H1 (cell line): ENCODE measurements around the gene MTF1. TPM values are rescaled to one million over a fixed set of nuclear protein-coding genes. Genes with fewer than 3 reads are reported as not detected.

ENCODE experiments used
- CTCF ChIA-PET: fragments of 300-600 bp; sonication (Branson Sonifier 250); formaldehyde crosslinking; loops from one replicate; lab custom pipeline; 2021; ENCODE audit not compliant: partially characterized antibody; lab: Charles Lee
- POLR2A ChIA-PET: fragments of 300-600 bp; sonication (Branson Sonifier 250); formaldehyde crosslinking; loops from one replicate; lab custom pipeline; 2021; ENCODE audit warnings: inconsistent platforms; ENCODE audit not compliant: partially characterized antibody; lab: Charles Lee
- DNase-seq, 2 experiments: peaks; one replicate each; pipeline versions ENCODE4 v3.0.0 to v3.0.0-alpha.2; 2010 to 2022; ENCODE audit warnings: low spot score in 2 of 2, low read depth in 1 of 2, mixed read lengths in 1 of 2
- FAIRE-seq: peaks from 2 replicates; lab custom pipeline; 2011; peaks lifted over from hg19 to GRCh38; lab: Jason Lieb, UNC
- H2AFZ ChIP-seq: 2 replicates; pipeline ENCODE4 v1.8.1; 2012; ENCODE audit warnings: low read length, inconsistent platforms
- H2AK5ac ChIP-seq: 2 replicates; pipeline ENCODE4 v1.6.1; 2013; ENCODE audit warnings: low read depth, low read length
- H2BK120ac ChIP-seq: replicated peaks from 2 replicates; pipeline ENCODE3; 2013; ENCODE audit warnings: low read depth, low read length, inconsistent platforms
- H2BK12ac ChIP-seq: 2 replicates; pipeline ENCODE4 v1.6.1; 2013; ENCODE audit warnings: low read depth, low read length
- H2BK15ac ChIP-seq: 2 replicates; pipeline ENCODE4 v1.6.1; 2013; ENCODE audit warnings: low read length
- H2BK20ac ChIP-seq: 2 replicates; pipeline ENCODE4 v1.6.1; 2013; ENCODE audit warnings: low read length
- H2BK5ac ChIP-seq: 2 replicates; pipeline ENCODE4 v1.6.1; 2013; ENCODE audit warnings: low read depth, low read length
- H3K14ac ChIP-seq: 2 replicates; pipeline ENCODE4 v1.6.1; 2013; ENCODE audit warnings: inconsistent platforms; ENCODE audit not compliant: insufficient read length
- H3K18ac ChIP-seq: 2 replicates; pipeline ENCODE4 v1.6.1; 2013; ENCODE audit warnings: low read length; ENCODE audit errors: extremely low read depth
- H3K23ac ChIP-seq: 2 replicates; pipeline ENCODE4 v1.6.1; 2013; ENCODE audit warnings: inconsistent platforms; ENCODE audit not compliant: insufficient read length
- H3K23me2 ChIP-seq: 2 replicates; pipeline ENCODE4 v1.6.1; 2013; ENCODE audit warnings: low read depth, low read length
- H3K27ac ChIP-seq: 2 replicates; pipeline ENCODE4 v1.6.1; 2011; ENCODE audit warnings: low read depth, low read length, inconsistent platforms
- H3K27me3 ChIP-seq, 4 experiments: replicated peaks in 1 of 4; 1 replicate in 1 of 4; 2 replicates in 3 of 4; pipeline versions ENCODE4 v1.6.1 to v1.8.1; 2011 to 2013; ENCODE audit warnings: low read length in 3 of 4, mild to moderate bottlenecking in 3 of 4, inconsistent platforms in 2 of 4, mixed read lengths in 2 of 4, moderate library complexity in 1 of 4; ENCODE audit not compliant: control insufficient read depth in 3 of 4, insufficient read depth in 3 of 4; ENCODE audit errors: extremely low read depth in 1 of 4
- H3K36me3 ChIP-seq, 4 experiments: 2 replicates each; pipeline versions ENCODE4 v1.6.1 to v1.8.1; 2011 to 2013; ENCODE audit warnings: mild to moderate bottlenecking in 4 of 4, low read length in 3 of 4, moderate library complexity in 2 of 4, control low read depth in 1 of 4, inconsistent platforms in 1 of 4; ENCODE audit not compliant: insufficient read depth in 4 of 4, control insufficient read depth in 2 of 4
- H3K4ac ChIP-seq: replicated peaks from 2 replicates; pipeline ENCODE3; 2013; ENCODE audit warnings: low read length, low read depth, mixed read lengths, inconsistent platforms; ENCODE audit not compliant: insufficient read length
- H3K4me1 ChIP-seq, 4 experiments: replicated peaks in 1 of 4; 1 replicate in 1 of 4; 2 replicates in 3 of 4; pipeline versions ENCODE4 v1.6.1 to v1.8.1; 2011 to 2013; ENCODE audit warnings: low read length in 3 of 4, inconsistent platforms in 2 of 4, mixed read lengths in 1 of 4; ENCODE audit not compliant: insufficient read depth in 4 of 4, control insufficient read depth in 3 of 4
- H3K4me2 ChIP-seq, 2 experiments: 2 replicates each; pipeline versions ENCODE4 v1.6.1 to v1.8.1; 2011 to 2013; ENCODE audit warnings: low read depth in 2 of 2, low read length in 2 of 2, control low read depth in 1 of 2, inconsistent platforms in 1 of 2, mild to moderate bottlenecking in 1 of 2; ENCODE audit not compliant: insufficient read depth in 1 of 2
- H3K4me3 ChIP-seq, 4 experiments: fragments of 200-600, 300-600 bp in 1 of 4; sonication (generic), shearing (Covaris generic), sonication (Bioruptor Twin) in 1 of 4; 2 replicates each; pipeline versions ENCODE4 v1.5.1 to v1.8.1; 2011 to 2016; ENCODE audit warnings: low read length in 4 of 4, low read depth in 3 of 4, control low read depth in 2 of 4, inconsistent platforms in 2 of 4, mild to moderate bottlenecking in 2 of 4, mixed read lengths in 1 of 4, moderate library complexity in 1 of 4; ENCODE audit not compliant: insufficient read depth in 2 of 4; ENCODE audit errors: extremely low read depth in 1 of 4
- H3K56ac ChIP-seq: replicated peaks from 2 replicates; pipeline ENCODE3; 2013; ENCODE audit warnings: low read depth, mild to moderate bottlenecking, mixed read lengths, low read length, inconsistent platforms; ENCODE audit not compliant: insufficient read length
- H3K79me1 ChIP-seq: 2 replicates; pipeline ENCODE4 v1.6.1; 2013; ENCODE audit warnings: low read depth, low read length, control low read depth
- H3K79me2 ChIP-seq, 2 experiments: 2 replicates each; pipeline versions ENCODE4 v1.6.1 to v1.8.1; 2012 to 2013; ENCODE audit warnings: low read length in 2 of 2, mild to moderate bottlenecking in 2 of 2, inconsistent platforms in 1 of 2; ENCODE audit not compliant: insufficient read depth in 2 of 2, control insufficient read depth in 1 of 2
- H3K9ac ChIP-seq, 4 experiments: replicated peaks in 1 of 4; 1 replicate in 1 of 4; 2 replicates in 3 of 4; pipeline versions ENCODE4 v1.6.1 to v1.8.1; 2011 to 2013; ENCODE audit warnings: low read depth in 3 of 4, low read length in 3 of 4, control low read depth in 2 of 4, mild to moderate bottlenecking in 2 of 4, moderate library complexity in 2 of 4, inconsistent platforms in 1 of 4; ENCODE audit errors: extremely low read depth in 1 of 4
- H3K9me3 ChIP-seq, 2 experiments: 2 replicates each; pipeline versions ENCODE4 v1.6.1 to v1.8.1; 2012 to 2013; ENCODE audit warnings: mild to moderate bottlenecking in 2 of 2, moderate library complexity in 2 of 2, control low read depth in 1 of 2, inconsistent platforms in 1 of 2, low read depth in 1 of 2, low read length in 1 of 2, mixed read lengths in 1 of 2; ENCODE audit not compliant: insufficient read depth in 2 of 2
- H4K20me1 ChIP-seq, 2 experiments: replicated peaks in 1 of 2; 2 replicates each; pipeline versions ENCODE3 to v1.8.1; 2011 to 2013; ENCODE audit warnings: inconsistent platforms in 2 of 2, low read length in 2 of 2, mild to moderate bottlenecking in 1 of 2; ENCODE audit not compliant: insufficient read depth in 2 of 2, control insufficient read depth in 1 of 2
- H4K5ac ChIP-seq: 2 replicates; pipeline ENCODE4 v1.6.1; 2013; ENCODE audit warnings: low read length, low read depth, mixed read lengths, inconsistent platforms; ENCODE audit not compliant: insufficient read length
- H4K8ac ChIP-seq: 2 replicates; pipeline ENCODE4 v1.8.0; 2013; ENCODE audit warnings: mild to moderate bottlenecking, moderate library complexity, low read length, inconsistent platforms; ENCODE audit not compliant: insufficient read depth; ENCODE audit errors: extremely low read depth
- H4K91ac ChIP-seq: replicated peaks from 2 replicates; pipeline ENCODE3; 2013; ENCODE audit warnings: low read length, mixed read lengths, inconsistent platforms; ENCODE audit not compliant: insufficient read length
- ASH2L ChIP-seq: fragments of 200-600, 300-600 bp; sonication (generic); IDR thresholded peaks from one replicate; pipeline ENCODE4 v1.7.1; 2017; ENCODE audit warnings: low read length
- BRCA1 ChIP-seq: IDR thresholded peaks from 2 replicates; pipeline ENCODE4 v1.6.1; 2012; ENCODE audit warnings: low read depth, low read length, improper control_type of control experiment
- CEBPB ChIP-seq: IDR thresholded peaks from 2 replicates; pipeline ENCODE4 v1.6.1; 2012; ENCODE audit warnings: low read depth, low read length
- CHD1 ChIP-seq: IDR thresholded peaks from 2 replicates; pipeline ENCODE4 v1.6.1; 2012; ENCODE audit warnings: low read depth, low read length, improper control_type of control experiment
- CREB1 ChIP-seq: IDR thresholded peaks from 2 replicates; pipeline ENCODE4 v1.6.1; 2012; ENCODE audit warnings: inconsistent platforms
- EP300 ChIP-seq, 2 experiments: IDR thresholded peaks; 1 replicate in 1 of 2; 2 replicates in 1 of 2; pipeline ENCODE4 v1.6.1; 2011 to 2012; ENCODE audit warnings: low read depth in 2 of 2, low read length in 2 of 2, mild to moderate bottlenecking in 2 of 2, borderline replicate concordance in 1 of 2, inconsistent platforms in 1 of 2, moderate library complexity in 1 of 2
- JUN ChIP-seq: IDR thresholded peaks from 2 replicates; pipeline ENCODE4 v1.6.1; 2011; ENCODE audit warnings: low read depth, mild to moderate bottlenecking, improper control_type of control experiment, low read length
- KDM4A ChIP-seq: IDR thresholded peaks from one replicate; pipeline ENCODE4 v1.7.1; 2012; ENCODE audit warnings: low read depth, mild to moderate bottlenecking, moderate library complexity, low read length, inconsistent platforms; ENCODE audit not compliant: severe bottlenecking
- PHF8 ChIP-seq: fragments of 200-600 bp; sonication (generic); conservative IDR thresholded peaks from 2 replicates; pipeline ENCODE4 v1.7.1; 2012; ENCODE audit warnings: low read depth, mild to moderate bottlenecking, inconsistent platforms, low read length, moderate library complexity
- SAP30 ChIP-seq: fragments of 300-600 bp; sonication (generic); IDR thresholded peaks from 2 replicates; pipeline ENCODE4 v1.7.1; 2012; ENCODE audit warnings: low read length, moderate library complexity, mild to moderate bottlenecking, inconsistent platforms; ENCODE audit not compliant: insufficient read depth, insufficient replicate concordance
- SP1 ChIP-seq: IDR thresholded peaks from 2 replicates; pipeline ENCODE4 v1.6.1; 2011; ENCODE audit warnings: low read depth, low read length
- SP4 ChIP-seq: IDR thresholded peaks from 2 replicates; pipeline ENCODE4 v1.6.1; 2012; ENCODE audit warnings: low read length, inconsistent platforms
- TCF12 ChIP-seq: IDR thresholded peaks from 2 replicates; pipeline ENCODE4 v1.6.1; 2011; ENCODE audit warnings: low read depth, mild to moderate bottlenecking, low read length
- WGBS, 2 experiments: shearing (Covaris generic) in 1 of 2; methylation state at CpG; one replicate each; pipeline versions ENCODE4 v1.1.6 to v1.1.7; 2013 to 2015; ENCODE audit warnings: low lambda C conversion rate in 2 of 2, mixed read lengths in 2 of 2, inconsistent platforms in 1 of 2, low coverage in 1 of 2, missing lambda C conversion rate in 1 of 2; ENCODE audit not compliant: insufficient replicate concordance in 2 of 2, insufficient coverage in 1 of 2, insufficient read length in 1 of 2; ENCODE audit errors: extremely low coverage in 1 of 2, missing lambda C conversion rate in 1 of 2; 5-methylcytosine and 5-hydroxymethylcytosine counted together
- polyA plus RNA-seq, 7 experiments: library from polyadenylated mRNA; depleted of rRNA in 3 of 7; stranded (reverse) in 5 of 7; unstranded in 2 of 7; fragments of >200 nt in 5 of 7; fragments of 200-250 nt in 2 of 7; gene quantifications; 1 replicate in 5 of 7; 2 replicates in 1 of 7; 4 replicates in 1 of 7; pipeline versions ENCODE4 v1.2.1 to v1.2.3, GENCODE V29; 2011 to 2013; ENCODE audit warnings: missing spikeins in 2 of 7, mixed read lengths in 2 of 7
- total RNA-seq: library from RNA; stranded (reverse); fragmentation: NEBNext Ultra II Directional; extraction: Animal tissue kit (Norgen Biotek cat#: 25700); gene quantifications from 2 replicates; pipeline ENCODE4 v1.2.1, GENCODE V29; 2021

The MTF1 gene
- total and polyA plus RNA-seq, 2 of the 8 experiments (the other 6 are each of a cell fraction or from before 2014, with no cell fraction given), result 4.0 to 15.5 TPM

DNA sequence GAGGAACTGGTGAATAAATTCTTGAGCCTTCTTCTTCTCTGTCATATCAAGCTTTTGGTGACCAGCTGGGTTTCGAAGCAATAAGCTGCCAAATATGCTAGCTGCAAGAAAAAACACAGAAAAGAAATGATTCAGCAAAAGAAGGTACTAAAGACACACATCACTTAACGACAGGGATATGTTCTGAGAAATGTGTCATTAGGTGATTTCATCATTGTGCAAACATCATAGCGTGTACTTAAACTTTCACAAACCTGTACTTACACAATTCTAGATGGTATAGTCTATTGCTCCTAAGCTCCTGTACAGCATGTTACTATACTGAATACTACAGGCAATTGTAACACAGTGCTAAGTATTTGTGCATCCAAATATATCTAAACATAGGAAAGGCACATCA, 2.9 kb upstream of the MTF1 start:
- H4K20me1 ChIP-seq, result peaks cover 0 to 1% of the 10 kb centered on the region in 2 experiments
- H4K8ac ChIP-seq, result no peak overlapping the region
- H3K14ac ChIP-seq, result no peak overlapping the region
- TF ChIP-seq EP300 (IDR thresholded peaks at IDR 0.05; ENCODE audit: borderline replicate concordance in 1 of 2, low read depth in 2 of 2, low read length in 2 of 2), result no peak
- TF ChIP-seq KDM4A, result no peak
- no peak for TF ChIP-seq CEBPB
- TF ChIP-seq CREB1, result no peak
- TF ChIP-seq TCF12, result no peak
- TF ChIP-seq ASH2L, result no peak
- TF ChIP-seq SAP30, result no peak
- TF ChIP-seq JUN, result no peak
- no peak for TF ChIP-seq CHD1
- no peak for TF ChIP-seq SP1
- no peak for TF ChIP-seq BRCA1
- no peak for TF ChIP-seq PHF8
- no peak for TF ChIP-seq SP4
- H2BK15ac ChIP-seq, result no peak overlapping the region
- H3K18ac ChIP-seq, result no peak overlapping the region
- no peak overlapping the region for H3K4me2 ChIP-seq
- no peak overlapping the region for H2BK12ac ChIP-seq
- no peak overlapping the region for H4K5ac ChIP-seq
- H3K9me3 ChIP-seq, result no peaks in the 10 kb centered on the region
- no peak overlapping the region for H3K4me3 ChIP-seq
- H2BK20ac ChIP-seq, result no peak overlapping the region
- WGBS, 2 experiments, result 90% methylated on average over 3 of the region's 3 CpGs; no CpG with 5 or more reads in 1 of the 2 experiments
- H3K79me2 ChIP-seq, result peaks cover 0 to 13% of the 10 kb centered on the region in 2 experiments; a peak in 3 of 4 replicates
- no peak overlapping the region for H2BK5ac ChIP-seq
- no peak overlapping the region for H2BK120ac ChIP-seq
- no peak overlapping the region for H3K23ac ChIP-seq
- H3K9ac ChIP-seq, result no peak overlapping the region
- POLR2A ChIA-PET, result no interaction called here
- peaks cover 5 to 17% (median 9%) of the 10 kb centered on the region in 4 experiments; a peak in 5 of 8 replicates for H3K36me3 ChIP-seq
- no peaks in the 10 kb centered on the region for H3K4me1 ChIP-seq
- no peak overlapping the region for H2AFZ ChIP-seq
- H3K23me2 ChIP-seq, result no peaks in the 10 kb centered on the region; the same call in 1 of the 2 replicates
- no peak overlapping the region for H3K27ac ChIP-seq
- no peak for DNase-seq
- H3K79me1 ChIP-seq, result 0 out of 2 replicates have a peak, but pooled peaks cover 2% of the 10 kb centered on the region
- no peaks in the 10 kb centered on the region for H3K27me3 ChIP-seq
- H3K56ac ChIP-seq, result no peak overlapping the region
- FAIRE-seq, result no peak
- no peak overlapping the region for H3K4ac ChIP-seq
- no peak overlapping the region for H2AK5ac ChIP-seq
- CTCF ChIA-PET, result interaction anchor here (0.6 to 3.9 kb wide), 10 partner anchors 12 to 386 kb away, joined by 3 to 22 read pairs (median 3); no protein-coding TSS in a partner anchor
- no peak overlapping the region for H4K91ac ChIP-seq
